Kidney epithelial cell (primary cell): Measurements from ENCODE around the gene GAST. TPM values are rescaled to one million over a fixed set of nuclear protein-coding genes. Genes with fewer than 3 reads are reported as not detected.

Source experiments
- DNase-seq: peaks from one replicate; pipeline ENCODE4 v3.0.0-alpha.2; 2010; ENCODE audit warnings: low read depth
- H3K27me3 ChIP-seq: 2 replicates; pipeline ENCODE4 v1.6.0; 2011; ENCODE audit warnings: low read length; ENCODE audit not compliant: control insufficient read depth, insufficient read depth
- H3K36me3 ChIP-seq: 2 replicates; pipeline ENCODE4 v1.5.1; 2011; ENCODE audit warnings: low read length; ENCODE audit not compliant: control insufficient read depth, insufficient read depth
- H3K4me3 ChIP-seq: 2 replicates; pipeline ENCODE4 v1.5.1; 2011; ENCODE audit warnings: low read depth, mild to moderate bottlenecking, control low read depth, low read length
- CTCF ChIP-seq: IDR thresholded peaks from 2 replicates; pipeline ENCODE4 v1.5.1; 2011; ENCODE audit warnings: mild to moderate bottlenecking, moderate library complexity, low read length, control low read depth, inconsistent platforms; ENCODE audit not compliant: insufficient read depth, poor library complexity, severe bottlenecking
- total RNA-seq: library from RNA; depleted of rRNA; stranded (reverse); fragments of >200 nt; gene quantifications from 2 replicates; pipeline ENCODE4 v1.2.3, GENCODE V29; 2015

Gene GAST
- total RNA-seq, 1 donor from 2014 or later: not detected

GRCh38 chr17:41740506-41740905 lies 28.4 kb downstream of the GAST start:
- H3K27me3 ChIP-seq: peaks cover 11% of the 10 kb centered on the region
- no peak overlapping the region for H3K4me3 ChIP-seq
- DNase-seq: no peak
- H3K36me3 ChIP-seq: no peaks in the 10 kb centered on the region
- TF ChIP-seq CTCF: no peak

- no peak for TF ChIP-seq CTCF
- Histone ChIP-seq H3K27me3 (peaks cover 5% of the 10 kb centered on the region), H3K36me3 (no peaks in the 10 kb centered on the region), H3K4me3 (no peak overlapping the region)
- DNase-seq: no peak
Observed at GRCh38 chr17:41741709-41742108, 29.6 kb downstream of the GAST start.

GRCh38 chr17:41748275-41748674 lies 36.1 kb downstream of the GAST start:
- no peak for TF ChIP-seq CTCF
- Histone ChIP-seq H3K27me3 (no peaks in the 10 kb centered on the region), H3K36me3 (no peaks in the 10 kb centered on the region), H3K4me3 (no peak overlapping the region)
- DNase-seq: no peak

DNA sequence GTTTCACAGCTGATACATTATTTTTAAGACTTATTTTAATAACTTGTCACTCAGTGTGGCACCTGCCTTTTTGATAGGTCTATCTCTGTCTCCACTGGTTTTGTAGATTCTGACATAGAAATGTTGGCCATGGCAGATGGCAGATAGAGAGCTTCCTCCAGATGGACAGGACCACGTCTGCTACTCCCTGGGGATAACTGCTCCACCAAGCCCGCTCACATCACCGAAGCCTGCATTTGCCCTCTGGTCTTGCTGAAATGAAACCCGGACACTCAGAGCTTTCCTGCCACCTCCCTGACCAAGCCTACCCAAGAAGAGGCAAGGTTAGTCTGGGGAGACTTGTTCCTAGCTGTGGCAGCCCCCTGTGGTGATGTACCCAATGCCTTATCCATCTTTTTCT lies 38.7 kb downstream of the GAST start:
- Histone ChIP-seq H3K36me3 (peaks cover 4% of the 10 kb centered on the region), H3K4me3 (no peak overlapping the region), H3K27me3 (no peaks in the 10 kb centered on the region)
- no peak for TF ChIP-seq CTCF
- no peak for DNase-seq

DNA sequence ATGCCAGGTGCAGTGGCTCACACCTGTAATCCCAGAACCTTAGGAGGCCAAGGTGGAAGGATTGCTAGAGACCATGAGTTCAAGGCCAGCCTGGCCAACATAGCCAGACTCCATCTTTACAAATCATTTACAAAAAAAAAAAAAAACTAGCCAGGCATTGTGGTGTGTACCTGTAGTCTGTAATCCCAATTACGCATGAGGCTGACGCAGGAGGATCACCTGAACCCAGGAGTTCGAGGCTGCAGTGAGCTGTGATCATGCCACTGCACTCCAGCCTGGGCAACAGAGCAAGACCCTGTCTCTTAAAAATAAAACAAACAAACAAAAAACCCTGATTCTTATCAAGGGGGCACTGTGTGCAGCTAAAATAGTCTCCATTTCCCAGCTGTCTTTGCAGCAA lies 39.2 kb downstream of the GAST start:
- H3K27me3 ChIP-seq: no peaks in the 10 kb centered on the region
- no peak for DNase-seq
- no peak for TF ChIP-seq CTCF
- peaks cover 4% of the 10 kb centered on the region for H3K36me3 ChIP-seq
- H3K4me3 ChIP-seq: no peak overlapping the region

- H3K27me3 ChIP-seq: no peaks in the 10 kb centered on the region
- no peak overlapping the region for H3K4me3 ChIP-seq
- no peak for TF ChIP-seq CTCF
- H3K36me3 ChIP-seq: peaks cover 7% of the 10 kb centered on the region
- DNase-seq: no peak
Observed at GRCh38 chr17:41754066-41754465, 41.9 kb downstream of the GAST start.
